ENCODE data around the gene POLR1G.

The POLR1G gene

GRCh38 chr19:45406226-45407090 is at the start of gene POLR1G:
TSS of gene POLR1G (plus strand) at chr19:45406644. CDS start at chr19:45406697, 53 bp downstream.
- DNase-seq: peak; percentile 69 to 77

GRCh38 chr19:45356760-45357444 is 49.5 kb upstream of the POLR1G start:
- DNase-seq: no peak

DNA sequence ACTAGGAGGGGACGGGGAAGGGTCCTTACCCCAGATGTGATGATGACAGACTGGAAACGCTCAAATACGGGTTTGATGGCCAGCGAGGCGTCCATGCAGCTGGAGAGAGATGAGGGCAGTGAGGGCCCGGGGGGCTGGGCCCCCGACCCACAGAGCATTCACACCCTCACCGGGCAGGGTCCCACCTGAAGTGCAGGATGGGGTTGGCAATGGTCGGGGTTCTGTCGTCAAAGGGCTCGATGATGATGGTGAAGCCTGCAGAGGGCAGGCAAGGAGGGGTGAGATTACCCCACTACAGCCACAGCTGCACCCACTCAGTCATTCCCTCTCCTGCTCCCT is 49.0 kb upstream of the POLR1G start:
- DNase-seq: no peak

DNA sequence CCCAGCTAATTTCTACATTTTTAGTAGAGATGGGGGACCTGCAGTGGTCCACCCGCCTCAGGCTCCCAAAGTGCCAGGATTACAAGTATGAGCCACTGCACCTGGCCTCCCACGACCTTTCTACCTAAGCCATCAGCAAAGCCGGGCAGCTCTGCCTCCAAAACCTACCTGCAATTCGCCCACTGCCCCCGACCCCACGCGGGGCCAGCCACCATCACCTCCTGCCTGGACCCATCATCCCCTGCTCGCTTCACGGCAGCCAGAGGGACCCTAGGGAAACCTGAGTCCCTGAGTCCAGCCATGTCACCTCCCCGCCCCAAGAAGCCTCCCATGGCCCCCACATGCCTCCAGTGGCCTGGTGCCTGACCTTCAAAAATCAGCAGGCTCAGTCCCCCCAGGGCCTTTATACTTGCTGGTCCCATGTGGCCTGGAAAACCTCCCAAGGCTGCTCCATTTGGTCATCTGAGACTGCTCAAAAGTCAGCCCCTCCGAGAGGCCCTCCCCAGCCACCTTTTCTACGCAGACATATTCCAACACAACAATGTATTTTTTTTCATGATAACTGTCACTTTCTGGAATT is 48.1 kb upstream of the POLR1G start:
- no peak for DNase-seq

- no peak for DNase-seq
Observed at GRCh38 chr19:45361608-45362007, 44.8 kb upstream of the POLR1G start.

GRCh38 chr19:45362291-45362690 is 44.2 kb upstream of the POLR1G start:
- no peak for DNase-seq

GRCh38 chr19:45363861-45364459 is 42.5 kb upstream of the POLR1G start:
- DNase-seq: no peak

DNA sequence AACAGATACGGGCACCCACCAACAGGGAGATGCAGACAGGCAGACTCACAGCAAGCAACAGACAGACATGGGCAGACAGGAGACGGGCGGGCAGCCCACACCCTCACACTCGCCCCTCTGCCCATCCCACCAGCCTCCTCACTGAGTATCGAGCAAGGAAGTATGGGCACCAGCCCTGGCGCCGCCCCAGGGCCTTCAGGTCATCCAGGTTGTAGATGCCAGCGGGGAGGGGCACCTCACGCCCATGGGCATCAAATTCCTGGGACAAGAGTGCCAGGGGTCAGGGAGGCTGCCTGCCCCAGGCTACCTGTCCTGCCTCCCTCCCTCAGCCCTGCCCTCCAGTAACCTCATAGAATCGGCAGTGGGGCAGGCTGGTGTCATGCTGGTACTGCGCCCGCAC is 41.7 kb upstream of the POLR1G start:
- DNase-seq: no peak

- DNase-seq: no peak
Observed at GRCh38 chr19:45368127-45368526, 38.3 kb upstream of the POLR1G start.

DNA sequence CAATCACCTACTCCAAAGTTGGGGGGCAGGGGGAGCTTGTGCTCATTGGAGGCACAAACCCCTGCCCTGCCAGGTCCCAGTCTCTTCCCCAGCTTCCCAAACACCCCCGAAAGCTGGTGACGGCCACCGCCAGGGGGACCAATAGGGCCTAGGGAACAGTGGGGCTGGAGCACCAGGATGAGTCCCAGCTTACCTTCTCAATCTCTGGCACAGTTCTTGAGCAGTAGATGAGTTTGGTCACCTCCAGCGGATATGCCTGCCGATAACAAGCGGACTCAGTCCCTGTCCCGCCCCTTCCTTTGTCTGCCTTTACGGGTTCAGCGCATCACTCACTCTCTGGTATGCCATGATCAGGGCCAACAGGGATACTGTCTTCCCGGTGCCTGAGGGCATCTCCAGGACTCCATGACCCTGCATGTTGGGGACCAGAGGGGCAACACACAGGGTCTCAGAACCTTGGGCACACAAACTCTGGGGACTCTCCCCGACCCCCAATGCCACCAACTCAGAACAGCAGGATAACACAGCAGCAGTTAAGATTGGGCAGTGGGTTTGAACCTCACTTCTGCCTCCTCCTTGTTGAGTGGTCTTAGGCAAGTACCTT is 37.6 kb upstream of the POLR1G start:
- no peak for DNase-seq

GRCh38 chr19:45370410-45371204 is 35.8 kb upstream of the POLR1G start, which contains the start of gene ERCC2:
TSS of gene ERCC2 (minus strand) at chr19:45370573. CDS start at chr19:45370540, 33 bp downstream.
- DNase-seq: peak; percentile 100

DNA sequence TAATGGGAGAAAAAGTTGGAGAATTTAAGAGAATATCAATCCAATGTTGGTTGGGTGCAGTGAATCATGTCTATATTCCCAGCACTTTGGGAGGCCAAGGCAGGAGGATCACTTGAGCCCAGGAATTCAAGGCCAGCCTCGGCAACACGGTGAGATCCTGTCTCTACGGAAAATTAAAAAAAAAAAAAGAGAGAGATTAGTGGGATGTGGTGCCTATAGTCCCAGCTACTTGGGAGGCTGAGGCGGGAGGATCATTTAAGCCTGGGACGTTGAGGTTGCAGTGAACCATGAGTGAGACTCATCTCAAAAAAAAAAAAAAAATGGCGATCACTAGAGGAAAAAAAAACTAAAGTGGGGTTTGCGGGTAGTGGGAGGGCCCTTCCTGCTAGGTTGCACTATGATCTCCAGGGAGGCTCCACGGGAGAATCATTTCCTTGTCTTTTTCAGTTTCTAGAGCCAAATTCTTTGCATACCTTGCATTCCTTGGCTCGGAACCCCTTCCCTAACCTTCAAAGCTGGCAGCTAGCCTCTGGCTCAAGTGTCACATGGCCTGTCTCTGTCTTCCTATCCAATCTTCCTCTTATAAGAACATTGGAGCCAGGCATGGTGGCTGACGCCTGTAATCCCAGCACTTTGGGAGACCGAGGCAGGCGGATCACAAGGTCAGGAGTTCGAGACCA is 30.3 kb upstream of the POLR1G start:
- no peak for DNase-seq

DNA sequence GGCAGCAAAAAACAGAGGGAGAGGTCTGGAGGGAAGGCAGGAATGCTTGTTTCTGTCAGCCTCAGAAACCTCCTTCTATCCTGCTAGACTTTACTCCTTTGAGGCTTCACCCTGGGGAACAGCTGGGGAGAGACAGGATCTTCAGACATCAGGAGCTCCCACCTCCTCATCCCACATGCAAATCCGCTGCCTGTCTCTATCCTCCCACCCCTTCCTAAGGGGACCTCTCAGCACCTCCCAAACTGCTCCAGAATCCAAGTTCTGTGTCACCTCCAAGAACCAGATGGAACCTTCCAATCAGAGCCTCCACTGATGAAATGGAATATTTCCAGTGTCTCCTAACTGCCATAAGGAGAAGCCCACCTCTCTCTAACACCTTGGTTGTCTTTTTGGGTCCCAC is 26.3 kb upstream of the POLR1G start:
- no peak for DNase-seq

DNA sequence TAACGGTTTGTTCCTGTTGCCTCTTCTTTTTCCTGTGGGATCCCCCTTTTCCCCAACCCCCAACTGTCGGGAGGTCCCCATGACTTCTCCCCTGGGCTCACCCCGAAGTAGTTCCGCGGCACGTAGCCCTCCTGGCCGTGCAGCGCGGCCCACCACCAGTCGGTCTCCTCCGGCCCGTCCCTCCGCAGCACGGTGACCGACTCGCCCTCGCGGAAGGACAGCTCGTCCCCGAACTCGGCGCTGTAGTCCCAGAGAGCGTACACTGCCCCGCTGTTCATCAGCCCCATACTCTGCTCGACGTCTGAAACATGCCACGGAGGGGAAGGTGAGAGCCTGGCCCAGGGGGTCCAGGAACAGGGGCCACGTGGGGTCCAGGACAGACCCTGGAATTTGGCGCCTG is 24.0 kb upstream of the POLR1G start:
- DNase-seq: no peak

DNA sequence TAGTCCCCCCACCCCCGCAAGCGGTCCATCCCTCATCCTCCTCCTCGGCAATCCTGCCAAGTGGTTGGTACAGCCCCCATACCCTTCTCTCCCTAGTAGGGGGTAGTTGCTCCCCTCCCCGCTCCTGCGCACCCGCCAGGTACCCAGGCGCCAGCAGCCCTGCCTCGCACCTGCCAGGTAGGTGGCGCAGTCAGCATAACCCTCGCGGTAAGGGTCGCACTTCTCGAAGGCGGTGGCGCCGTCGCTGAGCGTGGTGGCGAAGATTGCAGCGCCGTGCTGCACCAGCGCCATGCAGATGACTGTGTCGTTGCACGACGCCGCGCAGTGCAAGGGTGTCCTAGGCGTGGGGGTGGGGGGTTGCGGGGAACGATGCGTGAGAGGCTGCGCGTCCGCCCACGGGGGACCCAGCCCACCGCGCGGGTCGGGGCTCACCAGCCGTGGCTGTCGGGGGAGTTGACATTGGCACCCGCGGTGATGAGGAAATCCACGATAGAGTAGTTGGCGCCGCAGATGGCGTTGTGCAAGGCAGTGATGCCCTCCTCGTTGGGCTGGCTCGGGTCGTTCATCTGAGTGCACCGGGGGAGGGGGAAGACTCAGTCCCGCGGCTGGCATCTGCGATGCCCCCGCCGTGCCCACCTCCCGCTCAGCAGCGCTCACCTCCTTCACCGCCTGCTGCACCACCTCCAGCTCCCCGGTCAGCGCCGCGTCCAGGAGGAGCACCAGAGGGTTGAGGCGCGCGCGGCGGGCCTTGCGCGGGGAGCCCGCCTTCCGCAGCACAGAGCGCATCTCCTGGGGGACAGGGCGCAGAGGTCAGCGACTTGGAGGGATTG is 20.8 kb upstream of the POLR1G start:
- DNase-seq: no peak

DNA sequence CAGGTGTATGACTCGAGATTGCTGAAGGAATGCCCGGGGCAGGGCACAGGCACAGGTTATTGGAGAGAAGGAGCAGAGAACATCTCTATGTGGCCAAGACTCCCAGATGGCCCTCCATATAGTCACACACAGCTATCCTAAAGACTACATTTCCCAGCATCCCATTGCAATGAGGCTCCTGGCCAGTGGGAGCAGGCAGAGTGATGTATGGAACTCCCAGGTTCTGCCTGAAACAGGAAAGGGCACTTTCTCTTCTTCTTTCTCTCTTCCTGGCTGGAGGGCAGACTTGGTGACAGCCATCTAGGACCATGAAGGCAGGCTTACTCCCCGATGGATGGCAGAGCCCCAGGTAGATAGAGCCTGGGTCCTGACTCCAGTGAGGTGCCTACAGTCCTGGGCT is 15.1 kb upstream of the POLR1G start:
- DNase-seq: no peak

DNA sequence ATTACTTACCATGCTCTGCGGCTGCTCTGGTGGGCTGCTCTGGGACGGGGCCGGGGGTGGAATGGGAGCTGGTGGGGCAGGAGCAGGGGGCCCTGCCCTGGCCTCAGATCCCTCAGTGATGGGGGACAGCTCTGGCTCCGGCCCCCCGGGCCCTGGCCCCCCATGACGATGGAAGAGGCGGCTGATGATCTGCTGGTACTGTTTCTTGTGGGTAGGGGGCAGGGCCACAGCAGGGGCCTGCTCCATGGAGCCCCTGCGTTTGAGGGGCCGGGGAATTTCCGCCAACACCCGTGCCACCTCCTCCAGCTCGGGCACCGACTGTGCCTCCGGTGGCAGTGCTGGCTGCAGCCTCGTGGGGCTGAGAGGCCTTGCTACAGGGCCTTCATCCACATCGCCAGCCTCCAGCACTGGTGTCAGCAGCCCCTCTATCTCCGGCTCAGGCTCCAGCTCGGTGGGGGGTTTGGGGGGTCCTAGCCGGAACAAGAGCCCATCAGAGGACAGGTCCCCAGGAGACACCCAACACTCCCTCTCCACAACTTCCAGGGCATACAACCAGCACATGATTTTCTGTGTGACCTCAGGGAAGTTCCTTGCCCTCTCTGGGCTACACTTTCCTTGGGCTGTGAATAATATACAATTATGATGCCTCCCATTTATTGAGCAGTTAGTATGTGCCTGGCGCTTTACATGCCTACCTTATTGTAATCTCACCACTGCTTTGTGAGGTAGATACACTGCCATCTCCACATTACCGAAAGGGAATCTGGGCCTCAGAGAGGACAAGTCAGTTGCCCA is 14.4 kb upstream of the POLR1G start:
- no peak for DNase-seq

DNA sequence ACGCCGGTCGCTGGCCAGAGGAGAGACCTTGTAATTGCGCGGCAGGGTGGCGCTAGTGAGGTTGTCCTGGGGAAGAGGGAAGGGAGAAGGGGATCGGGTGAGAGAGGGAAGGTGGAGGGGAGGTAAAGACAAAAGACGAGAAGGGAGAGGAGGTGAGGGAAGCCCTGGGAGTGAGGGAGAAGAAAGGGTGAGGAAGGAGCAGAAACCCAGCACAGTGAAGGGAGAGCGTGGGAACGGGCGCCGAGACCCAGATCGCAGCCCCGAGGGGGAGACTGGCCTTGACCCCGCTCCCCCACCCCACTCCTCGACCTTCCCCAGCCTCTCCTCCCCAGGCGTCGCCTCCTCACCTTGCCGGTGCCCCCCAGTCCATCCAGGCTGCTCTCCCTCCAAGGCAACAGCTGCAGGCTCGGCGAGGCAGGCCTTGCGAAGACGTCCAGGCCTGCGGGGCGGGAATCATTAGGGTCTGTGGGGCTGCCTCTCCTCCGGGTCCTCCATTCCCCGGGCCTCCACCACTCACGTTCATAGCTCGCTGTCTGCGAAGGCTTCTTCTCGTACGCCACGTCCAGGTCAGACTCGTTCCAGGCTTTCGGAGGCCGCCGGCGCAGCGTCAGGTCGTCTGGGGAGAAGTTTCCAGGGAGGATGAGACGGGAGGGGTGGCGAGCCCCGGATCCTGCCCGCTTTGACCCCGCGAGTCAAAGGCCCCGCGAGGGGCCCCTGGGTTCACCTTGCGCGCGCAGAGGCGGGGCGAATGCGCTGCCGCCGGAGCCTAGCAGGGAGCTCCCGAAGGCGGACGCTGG is 10.4 kb upstream of the POLR1G start:
- DNase-seq: no peak

DNA sequence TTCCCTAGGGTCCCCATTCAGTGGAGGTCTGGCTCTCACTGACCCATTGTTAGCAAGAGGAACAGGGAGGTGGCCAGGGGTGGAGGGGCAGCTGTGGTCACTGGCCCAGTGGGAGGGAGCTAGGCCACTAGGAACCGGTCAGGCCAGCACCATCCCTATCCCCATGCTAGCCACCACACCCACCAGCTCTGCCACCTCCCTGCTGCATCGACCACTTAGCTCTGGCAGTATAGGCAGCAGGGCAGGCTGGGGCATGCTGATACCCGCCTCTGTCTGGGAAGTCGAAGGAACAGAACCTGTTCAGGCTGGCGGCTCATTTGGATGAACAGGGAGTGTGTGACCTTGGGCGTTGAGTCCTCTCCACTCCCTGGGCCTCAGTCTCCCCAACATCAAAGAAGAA is 6.3 kb upstream of the POLR1G start:
- no peak for DNase-seq
